ENCODE results near the gene SCN5A.
A peak's percentile ranks its signal among the peaks of the same experiment; 100 is the strongest.

Gene SCN5A

DNA sequence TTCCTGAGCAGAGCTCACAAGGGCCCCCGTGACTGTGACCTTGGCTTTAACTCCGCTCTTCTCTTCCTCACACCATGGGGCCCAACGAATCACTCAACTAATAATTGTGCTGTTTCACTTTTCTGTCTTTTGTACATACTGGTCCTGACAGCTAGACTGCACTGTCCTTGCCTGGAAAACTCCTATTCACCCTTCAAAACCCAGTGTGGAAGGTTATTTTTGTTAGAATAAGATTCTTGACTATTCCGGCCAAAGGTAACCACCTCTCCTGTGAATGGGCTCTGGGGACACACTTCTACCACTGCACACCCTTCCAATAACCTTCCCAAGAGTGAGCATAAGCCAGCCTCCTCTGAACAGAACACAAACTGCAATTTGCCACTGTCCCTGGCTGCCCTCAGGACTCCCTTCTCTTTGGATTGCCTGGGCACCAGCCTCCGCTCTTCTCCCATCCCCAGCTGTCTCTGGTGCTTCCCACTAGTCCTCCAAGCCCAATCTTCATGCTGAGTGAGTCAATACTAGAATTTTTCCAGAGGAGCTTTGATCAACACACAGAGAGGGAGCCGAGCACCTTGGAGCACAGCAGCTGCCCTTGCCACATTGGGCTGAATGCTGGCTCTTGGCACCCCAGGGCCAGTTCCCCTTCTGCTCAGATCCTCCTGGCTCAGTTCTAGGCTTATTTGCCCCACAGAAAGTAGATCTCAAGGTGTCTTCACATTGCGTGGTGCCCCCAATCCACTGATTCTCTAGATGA lies 2.1 kb downstream of the SCN5A start:
- peak; percentile 26 for DNase-seq (ENCODE audit: low spot score)

DNA sequence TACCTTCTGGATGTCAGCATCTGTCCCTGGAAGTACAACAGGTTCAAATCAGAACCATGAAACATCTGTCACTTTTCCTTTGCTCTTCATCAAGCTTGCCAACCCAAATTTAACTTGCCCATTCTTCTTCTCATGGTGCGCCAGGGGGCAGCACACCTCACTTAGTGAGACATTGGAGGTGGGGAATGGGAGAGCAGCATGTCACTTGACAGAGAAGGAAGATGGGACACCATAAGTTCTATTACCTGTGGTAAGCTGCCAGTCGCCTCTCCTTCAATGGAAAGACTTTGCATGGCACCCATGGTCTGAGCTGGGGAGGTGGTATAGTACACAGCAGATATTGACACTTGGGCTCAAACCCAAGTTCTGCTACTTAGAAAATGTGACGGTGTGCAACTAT lies 2.9 kb downstream of the SCN5A start:
- peak; percentile 50 for DNase-seq (ENCODE audit: low spot score)

DNA sequence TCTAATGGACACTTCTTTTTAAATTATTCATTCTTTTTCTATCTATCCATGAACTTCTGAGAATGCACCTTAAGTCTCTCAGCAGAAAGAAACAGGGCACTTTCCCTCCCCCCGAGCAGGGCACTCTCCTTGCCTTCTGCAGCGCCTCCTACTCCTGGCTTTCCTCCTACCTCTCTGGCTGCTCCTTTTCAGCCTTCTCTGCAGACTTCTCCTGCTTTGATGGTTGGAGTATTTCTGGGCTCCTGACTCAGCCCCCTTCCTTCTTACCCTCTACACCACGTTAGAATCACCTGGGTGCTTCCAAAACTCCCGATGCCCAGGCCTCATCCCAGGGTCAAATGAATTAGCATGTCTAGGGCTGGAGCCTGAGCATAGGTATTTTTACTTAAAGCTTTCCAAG lies 3.4 kb downstream of the SCN5A start:
- DNase-seq (ENCODE audit: low spot score), result no peak

DNA sequence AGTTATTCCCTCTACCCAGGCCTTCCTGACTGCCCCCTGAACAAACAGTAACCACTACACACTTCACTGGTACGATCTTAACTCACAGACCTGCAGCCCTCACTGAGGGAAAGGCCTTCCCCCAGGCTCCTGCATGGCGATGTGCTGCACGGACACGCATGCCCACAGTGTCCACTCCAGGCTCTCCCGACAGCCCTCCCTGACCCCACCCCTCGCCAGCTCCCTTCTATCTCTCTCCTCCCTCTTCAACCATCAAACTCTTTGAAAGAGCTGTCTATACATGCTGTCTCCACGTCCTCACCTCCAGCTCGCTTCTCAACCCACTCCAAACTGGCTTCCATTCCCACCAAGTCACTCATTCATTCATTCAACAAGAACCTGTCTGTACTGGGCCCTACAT lies 3.9 kb downstream of the SCN5A start:
- DNase-seq (ENCODE audit: low spot score), result peak; percentile 37

DNA sequence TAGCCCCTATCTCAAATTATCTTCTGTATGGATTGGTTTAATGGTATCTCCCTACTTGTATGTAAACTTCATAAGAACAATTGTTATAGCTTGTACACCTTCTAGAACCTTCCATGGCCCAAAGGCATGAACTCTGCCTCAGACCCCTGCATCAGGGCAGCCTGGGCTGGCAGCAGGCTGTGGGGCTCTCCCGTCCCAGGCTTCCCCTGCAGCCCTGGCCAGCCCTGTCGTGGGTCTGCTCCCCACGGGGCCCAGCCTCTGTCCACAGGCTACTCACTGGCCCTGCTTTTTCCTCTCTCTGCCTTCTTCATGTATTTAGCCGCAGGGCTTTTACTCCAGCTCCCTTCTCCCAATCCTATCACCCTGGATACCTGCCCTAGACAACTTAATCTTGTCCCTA lies 4.4 kb downstream of the SCN5A start:
- peak; percentile 26 for DNase-seq (ENCODE audit: low spot score)

DNA sequence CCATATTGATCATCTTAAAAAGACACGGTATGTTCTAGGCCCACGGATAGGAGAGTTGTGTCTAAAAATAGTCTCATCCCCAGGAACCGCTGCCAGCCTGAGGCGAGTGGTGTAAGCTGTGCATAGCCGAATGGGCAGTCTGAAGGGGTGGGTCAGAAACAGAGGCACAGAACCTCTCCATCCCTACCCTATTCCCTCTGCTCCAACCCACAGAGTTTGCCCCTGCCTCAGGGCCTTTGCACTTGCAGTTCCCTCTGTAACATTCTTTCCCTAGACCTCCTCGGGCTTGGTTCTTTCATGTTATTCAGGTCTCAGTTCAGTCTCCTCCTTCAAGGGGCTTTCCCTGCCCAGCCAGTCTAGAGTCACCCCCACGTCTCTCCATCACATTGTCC lies 4.8 kb downstream of the SCN5A start:
- no peak for DNase-seq (ENCODE audit: low spot score)

DNA sequence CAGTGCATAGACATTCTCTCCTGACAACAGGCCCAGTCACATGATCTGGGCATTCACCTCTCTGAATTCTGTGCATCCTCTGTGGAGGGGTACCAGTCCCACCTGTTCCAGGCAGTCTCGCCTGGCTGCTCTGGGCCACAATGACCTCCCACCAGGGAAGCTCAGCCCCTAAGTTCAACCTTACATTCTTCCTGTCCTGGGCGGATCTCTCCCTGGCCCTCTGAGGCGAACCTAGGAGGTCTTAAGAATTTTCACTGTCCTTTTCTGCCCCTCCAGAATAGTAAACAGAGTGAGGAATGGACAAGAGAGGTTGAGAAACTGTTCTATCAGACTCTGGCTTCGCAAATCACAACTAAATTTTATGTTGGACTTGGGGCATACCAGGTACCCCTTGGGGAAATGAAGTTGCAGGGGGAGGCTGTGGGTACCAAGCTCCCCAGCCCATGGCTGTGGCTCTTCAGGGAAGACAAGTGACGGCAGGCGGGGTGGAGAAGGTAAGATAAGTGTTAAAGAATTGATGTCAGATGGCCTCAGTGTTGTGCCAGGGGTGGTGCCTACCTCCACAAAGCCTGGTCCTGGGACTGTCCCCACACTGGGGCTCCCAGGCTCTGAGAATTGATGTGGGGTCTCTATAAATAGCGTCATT lies 5.3 kb downstream of the SCN5A start:
- peak; percentile 34 for DNase-seq (ENCODE audit: low spot score)

DNA sequence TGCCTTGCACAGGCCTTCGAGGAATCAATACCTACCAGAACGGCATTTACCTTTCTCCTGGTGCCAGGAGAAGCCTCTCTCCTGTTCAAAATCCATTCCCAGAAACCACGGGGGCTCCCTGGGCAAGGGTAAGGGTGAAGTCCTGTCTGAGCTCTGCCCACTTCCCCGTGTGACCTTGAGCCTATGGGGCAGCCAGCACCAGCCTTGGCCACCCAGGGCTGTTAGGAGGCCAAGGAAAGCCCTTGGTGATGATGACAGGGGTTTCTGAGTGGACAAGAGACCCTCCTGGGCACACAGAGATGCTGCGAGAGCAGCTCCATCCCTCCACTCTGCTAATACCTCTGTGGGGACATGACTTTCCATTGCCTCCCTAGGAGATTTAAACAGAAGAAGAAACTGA lies 5.9 kb downstream of the SCN5A start:
- peak; percentile 25 for DNase-seq (ENCODE audit: low spot score)

DNA sequence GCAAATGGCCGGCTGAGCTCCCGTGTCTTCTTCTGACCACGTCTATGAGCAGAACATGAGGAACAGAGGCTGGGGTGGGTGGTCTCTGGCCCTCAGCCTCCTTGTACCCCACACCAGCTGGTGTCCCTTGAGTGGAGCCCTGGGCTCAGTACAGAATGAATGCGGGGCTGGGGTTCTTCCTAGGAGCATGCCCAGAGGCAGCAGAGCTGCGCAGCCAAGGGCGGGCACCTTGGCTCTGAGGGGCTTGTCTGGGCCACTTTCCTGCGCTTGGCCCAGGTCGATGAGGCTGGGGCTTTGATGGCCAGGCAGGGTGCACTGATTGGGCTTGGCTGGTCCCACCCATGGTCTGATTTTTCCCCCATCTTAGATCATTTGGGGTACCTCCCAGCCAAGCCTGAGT lies 6.4 kb downstream of the SCN5A start:
- DNase-seq (ENCODE audit: low spot score), result peak; percentile 39

DNA sequence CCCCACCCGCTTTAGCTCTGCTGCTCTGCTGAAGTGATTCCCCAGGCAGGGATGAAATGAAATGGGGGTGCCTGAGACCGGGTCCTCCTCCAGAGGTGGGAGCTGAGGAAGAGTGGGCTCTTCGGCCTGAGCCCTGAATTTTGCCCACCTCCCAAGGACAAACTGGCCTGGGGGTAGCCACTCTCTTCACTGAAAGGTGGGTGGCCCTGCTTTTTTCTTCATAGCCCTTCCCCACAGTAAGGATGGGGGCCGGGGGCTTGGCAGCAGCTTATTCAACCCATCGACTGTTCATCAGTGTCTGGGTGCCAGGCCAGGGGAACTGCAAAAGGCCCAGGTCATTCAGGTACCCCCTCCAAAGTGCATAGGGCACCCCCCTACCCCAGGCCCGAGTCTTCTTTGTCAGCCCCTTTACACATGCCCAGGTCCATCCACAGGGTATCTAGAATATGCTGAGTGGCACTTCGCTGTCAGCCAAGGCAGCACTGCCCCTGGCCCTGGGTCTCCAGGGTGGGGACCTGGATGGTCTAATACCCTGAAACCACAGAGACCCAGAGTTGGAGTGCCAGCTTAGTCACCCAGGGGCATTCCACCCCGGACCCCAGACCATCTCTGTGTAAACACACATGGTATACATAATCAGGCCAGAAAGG lies 7.9 kb downstream of the SCN5A start:
- no peak for DNase-seq (ENCODE audit: low spot score)

DNA sequence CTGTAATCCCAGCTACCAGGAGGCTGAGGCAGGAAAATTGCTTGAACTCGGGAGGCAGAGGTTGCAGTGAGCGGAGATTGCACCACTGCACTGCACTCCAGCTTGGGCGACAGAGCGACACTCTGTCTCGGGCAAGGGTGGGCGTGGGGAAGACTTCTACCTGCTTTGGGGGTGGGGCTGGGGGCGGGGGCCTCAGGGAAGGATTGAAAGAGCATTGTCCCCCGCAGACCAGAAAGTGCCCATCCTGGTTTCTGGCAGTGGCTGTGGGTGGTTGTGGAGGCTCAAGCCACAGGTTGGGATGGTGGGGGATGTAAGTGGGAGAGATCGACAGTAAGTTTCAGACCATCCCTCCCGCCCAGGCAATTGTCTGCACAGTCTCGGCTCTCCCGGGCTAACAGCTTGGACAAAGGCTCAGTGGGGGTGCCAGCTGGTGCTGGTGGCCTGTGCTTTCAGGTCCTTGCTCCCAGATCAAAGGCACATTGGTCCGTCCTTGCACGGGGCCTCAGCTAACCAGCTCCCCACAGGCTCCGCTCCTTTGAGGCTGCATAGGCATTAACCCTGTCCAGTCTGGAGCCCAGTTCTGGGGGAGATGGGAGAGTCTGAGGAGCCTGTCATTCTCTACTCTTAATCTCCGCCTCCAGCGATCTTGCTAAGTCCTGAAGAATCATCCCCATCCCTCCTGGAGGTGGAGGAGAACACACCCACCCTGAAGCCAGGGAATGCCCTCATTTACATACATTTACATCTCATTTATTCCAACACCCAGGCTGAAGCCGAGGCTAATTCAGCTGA lies 8.6 kb downstream of the SCN5A start:
- DNase-seq (ENCODE audit: low spot score), result peak; percentile 89

DNA sequence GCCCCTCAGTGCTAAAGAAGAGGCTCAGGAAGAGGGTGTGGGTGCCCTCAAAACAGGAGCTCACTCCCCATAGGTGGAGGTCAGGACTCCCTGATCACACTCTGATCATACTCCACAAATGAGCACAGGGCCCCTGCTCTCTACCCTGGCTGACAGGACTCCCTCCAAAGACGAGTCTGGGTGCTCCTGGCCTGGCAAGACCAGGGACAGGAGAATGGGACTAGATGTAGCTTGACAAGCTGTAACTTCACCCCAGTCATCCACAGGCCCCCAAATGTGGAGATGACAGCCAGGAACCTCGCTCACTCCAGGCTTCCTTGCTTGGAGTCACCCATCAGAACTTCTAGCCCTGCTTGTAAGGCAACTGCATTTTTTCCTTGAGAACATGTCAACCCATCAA lies 11.1 kb downstream of the SCN5A start:
- no peak for DNase-seq (ENCODE audit: low spot score)

DNA sequence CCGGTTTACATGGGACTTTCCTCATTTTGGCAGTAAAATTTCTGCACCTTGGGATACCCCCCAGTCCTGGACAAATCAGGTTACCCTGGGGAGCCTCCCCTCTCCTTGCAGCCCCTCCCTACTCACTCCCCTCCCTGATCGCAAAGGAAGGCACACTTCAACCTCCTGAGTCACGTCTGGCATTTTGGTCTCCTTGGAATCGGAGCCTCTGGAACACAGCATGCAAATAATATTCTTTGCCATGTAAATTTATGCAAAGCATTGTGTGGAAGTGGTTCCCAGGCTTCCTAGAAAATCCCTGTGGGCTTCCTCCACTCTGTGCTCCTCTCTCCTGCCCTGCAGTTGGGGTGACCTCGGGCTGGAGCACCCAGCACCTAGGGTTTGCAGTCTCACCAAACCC lies 11.6 kb downstream of the SCN5A start:
- DNase-seq (ENCODE audit: low spot score), result no peak

DNA sequence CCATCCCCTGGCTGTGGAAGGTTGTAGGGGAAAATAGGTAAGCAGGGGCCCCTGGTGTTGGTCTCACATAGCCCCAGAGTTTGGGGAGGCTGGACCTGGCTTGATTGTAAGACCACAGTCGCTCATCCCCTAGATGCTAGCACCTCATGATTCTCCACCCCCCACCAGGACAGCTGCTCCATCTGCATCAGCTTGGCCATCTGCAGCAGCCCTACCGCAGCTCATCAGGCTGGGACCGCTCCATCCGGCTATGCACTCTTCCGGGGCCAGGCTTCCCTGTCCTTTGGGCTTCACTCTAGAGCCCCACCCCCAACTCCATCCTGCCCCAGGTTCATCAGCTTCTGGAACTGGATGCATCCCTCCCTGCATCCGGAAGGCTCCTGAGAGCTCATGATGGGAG lies 12.6 kb downstream of the SCN5A start:
- no peak for DNase-seq (ENCODE audit: low spot score)

DNA sequence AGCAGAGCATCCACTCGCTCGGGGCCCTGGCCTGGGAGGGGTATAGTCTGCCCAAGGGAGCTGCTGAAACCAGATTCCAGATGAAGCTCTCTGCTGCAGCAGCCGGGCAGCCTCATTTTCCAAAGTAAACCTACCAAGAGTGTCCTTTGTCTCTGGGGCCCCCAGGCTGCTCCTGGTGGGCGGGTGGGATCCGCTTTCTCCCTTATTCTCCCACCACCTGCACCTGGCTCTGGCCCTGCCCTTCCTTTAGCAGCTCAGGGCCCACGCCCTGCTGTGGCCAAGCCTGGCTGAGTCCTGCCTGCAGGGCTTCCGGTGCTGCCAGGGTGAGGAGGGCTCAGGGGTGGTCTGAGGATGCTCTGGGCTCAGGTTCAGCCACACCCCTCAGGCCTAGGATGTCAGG lies 13.0 kb downstream of the SCN5A start:
- no peak for DNase-seq (ENCODE audit: low spot score)

DNA sequence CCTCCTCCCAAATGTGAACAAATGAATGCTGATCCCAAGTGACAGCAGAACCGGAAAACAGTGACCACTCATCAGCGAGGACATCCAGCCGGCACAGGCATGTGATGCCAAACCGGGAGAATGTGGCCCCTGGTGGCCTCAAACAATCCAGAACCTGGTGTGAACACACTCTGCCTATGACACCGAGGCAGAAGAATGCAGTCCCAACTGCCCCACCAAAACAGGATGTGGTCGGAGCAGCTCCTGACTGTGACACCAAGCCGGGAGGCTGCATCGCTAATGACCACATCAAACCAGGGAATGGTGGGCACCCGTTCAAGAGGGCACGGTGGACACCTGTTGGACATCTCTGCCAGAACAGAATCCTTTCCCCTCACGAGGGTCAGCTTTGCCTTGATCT lies 15.4 kb downstream of the SCN5A start:
- no peak for DNase-seq (ENCODE audit: low spot score)

DNA sequence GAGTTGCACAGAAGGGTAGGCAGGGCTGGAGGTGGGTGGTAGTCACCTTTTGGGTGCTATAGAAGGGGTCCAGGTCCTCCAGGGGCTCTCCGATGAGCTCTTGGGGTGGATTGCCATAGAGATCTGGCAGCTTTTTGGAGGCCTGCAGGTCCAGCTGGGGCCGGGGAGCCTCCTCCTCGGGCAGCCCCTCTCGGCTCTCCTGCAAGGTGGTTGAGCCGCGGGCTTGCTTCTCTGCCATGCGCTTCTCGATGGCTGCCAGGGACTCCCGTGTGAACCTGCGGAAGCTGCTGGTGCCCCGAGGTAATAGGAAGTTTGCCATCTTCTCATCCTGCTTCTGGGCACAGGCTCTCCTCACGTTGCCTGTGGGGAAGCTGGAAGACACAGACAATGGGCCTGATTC lies 16.5 kb downstream of the SCN5A start:
- DNase-seq (ENCODE audit: low spot score), result no peak

DNA sequence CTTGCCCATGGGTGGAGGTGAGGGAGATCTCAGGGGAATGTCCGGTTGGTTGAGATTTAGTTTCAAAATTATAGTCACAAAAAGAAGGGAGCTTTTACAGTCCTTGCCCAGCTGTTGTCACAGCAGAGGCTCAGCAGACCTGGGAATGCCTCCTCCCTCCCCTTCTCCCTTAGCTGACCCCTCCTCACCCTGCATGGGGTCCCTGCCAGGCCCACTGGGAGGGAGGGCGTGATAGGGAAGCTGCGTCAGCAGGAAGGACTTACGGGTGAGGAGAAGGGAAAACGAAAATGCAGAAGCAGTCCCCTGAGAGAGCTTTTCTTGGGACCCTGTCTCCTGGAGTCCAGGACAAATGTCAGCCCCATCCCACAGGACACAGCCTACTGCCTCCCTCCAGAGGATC lies 18.9 kb downstream of the SCN5A start:
- DNase-seq (ENCODE audit: low spot score), result peak; percentile 50

DNA sequence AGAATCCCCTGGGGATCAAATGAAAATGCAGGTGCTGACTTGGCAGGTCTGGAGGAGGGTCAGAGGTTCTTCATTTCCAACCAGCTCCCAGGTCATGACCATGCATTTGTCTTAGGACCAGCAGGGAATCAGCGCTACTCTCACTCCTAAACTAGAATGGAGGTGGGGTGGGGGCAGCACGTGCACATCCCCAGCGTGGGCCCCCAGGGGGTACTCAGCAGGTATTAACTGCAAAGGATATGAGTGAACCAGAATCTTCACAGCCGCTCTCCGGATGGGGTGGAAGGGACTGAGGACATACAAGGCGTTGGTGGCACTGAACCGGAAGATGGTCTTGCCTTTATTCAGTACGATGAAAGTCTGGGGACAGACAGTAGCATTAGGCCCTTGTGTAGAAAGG lies 19.4 kb downstream of the SCN5A start:
- DNase-seq (ENCODE audit: low spot score), result no peak

DNA sequence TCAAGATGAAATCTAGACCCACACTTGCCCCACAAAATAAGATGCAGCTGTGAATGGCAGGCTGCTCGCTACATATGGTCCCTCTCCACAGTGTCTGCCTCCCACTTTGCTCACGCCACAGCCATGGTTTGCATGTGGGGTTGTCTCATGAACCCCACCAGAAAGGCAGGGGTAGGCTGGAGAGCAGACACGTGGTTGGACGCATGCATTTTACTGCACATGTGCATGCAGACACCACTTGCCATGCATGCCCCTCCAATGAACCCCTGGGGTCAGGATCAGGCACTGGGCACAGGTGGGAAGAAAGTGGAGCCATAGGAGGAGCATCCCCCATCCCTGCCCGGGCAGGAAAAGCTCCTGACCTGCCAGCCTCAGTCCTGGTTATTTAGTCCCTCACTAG lies 20.7 kb downstream of the SCN5A start:
- no peak for DNase-seq (ENCODE audit: low spot score)

DNA sequence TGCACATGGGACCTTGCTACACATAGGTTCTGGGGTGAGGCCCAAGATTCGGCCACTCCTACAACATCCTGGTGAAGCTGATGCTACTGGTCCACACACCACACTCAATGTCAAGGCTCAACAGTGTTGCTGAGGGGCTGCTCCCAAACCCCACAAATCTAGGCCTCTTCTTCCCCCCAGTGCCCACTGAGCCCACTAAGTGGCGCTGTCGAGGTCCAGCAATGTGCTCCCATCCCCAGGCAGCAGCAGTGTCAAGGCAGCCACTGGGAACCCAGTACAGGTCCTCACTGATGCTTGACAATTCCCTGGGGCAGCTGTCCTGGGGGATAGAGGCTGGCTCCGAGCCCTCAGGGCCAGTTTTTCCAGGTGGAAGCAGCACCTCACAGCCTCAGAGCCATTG lies 21.5 kb downstream of the SCN5A start:
- DNase-seq (ENCODE audit: low spot score), result peak; percentile 80

DNA sequence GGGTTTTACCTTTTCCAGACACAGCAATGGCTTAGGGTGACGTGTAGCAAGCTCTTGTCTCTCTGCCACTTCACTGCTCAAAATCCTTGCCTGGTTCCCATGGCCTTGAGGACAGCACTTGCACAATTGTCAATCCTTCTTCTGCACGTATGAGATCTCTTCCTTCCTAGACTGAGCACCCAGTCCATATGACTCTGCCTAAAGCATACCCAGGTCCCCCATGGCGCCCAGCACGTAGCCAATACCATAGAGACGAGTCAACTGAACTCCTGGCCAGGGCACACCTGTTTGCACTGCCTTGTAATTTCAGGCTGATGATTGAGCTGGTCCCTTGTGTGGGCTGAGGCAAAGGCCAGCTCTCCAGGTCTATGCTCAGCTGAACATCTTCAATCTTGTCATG lies 23.3 kb downstream of the SCN5A start:
- no peak for DNase-seq (ENCODE audit: low spot score)

DNA sequence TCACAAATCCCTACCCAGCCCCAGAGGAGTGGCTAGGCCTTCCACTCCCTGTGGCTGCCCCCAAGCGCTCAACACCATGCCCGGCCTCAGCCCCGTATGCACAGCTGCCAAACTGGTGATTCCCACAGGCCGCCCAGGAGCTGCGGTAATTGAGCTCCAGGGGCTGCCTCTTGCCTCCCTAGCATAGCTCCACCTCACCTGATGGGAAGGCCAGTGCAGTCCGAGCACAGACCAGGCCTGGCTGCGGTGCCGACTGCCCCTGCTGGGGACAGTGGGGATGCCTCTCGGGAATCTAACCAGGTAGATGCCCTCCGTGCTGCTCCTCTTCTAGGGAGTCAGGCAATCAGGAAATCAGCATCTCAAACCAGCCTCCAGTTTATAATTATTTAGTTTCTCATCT lies 25.9 kb downstream of the SCN5A start:
- peak; percentile 70 for DNase-seq (ENCODE audit: low spot score)
